Uterus (tissue), 2 donors: ENCODE measurements around the gene NCAPD2.

ENCODE experiments used
- CTCF ChIP-seq, 4 experiments: fragments of 200-600 bp in 2 of 4; fragments of 450-650 bp in 2 of 4; sonication (generic) in 2 of 4; IDR thresholded peaks; one replicate each; pipeline ENCODE4 v1.5.1; 2016 to 2019; ENCODE audit warnings: antibody characterized with exemption in 4 of 4, mild to moderate bottlenecking in 2 of 4, moderate library complexity in 1 of 4
- POLR2A ChIP-seq, 2 donors: fragments of 450-650 bp; IDR thresholded peaks; one replicate each; pipeline ENCODE4 v1.6.1; 2016; ENCODE audit warnings: antibody characterized with exemption in 2 of 2, mild to moderate bottlenecking in 1 of 2, moderate library complexity in 1 of 2

GRCh38 chr12:6470375-6471163 is 23.3 kb upstream of the NCAPD2 start, which contains the start of gene VAMP1:
- TF ChIP-seq CTCF (IDR thresholded peaks at IDR 0.05), result peak in 1 of 4 experiments; percentile 2
- TF ChIP-seq POLR2A (IDR thresholded peaks at IDR 0.05), result peak; percentile 99
